Mucosa of descending colon (tissue), 3 donors: ENCODE results near the gene CDK15. TPM values are rescaled to one million over a fixed set of nuclear protein-coding genes. Genes with fewer than 3 reads are reported as not detected.
"Not testable (repeated sequence)": the region's sequence is repeated elsewhere in the genome, so short reads cannot be mapped to it uniquely, and the experiment has no call there.

ENCODE experiments used
- ATAC-seq: fragments of 200-7000 bp; cut with Tn5 transposase; one replicate; pipeline ENCODE4 v1.9.1; 2020; ENCODE audit warnings: mild to moderate bottlenecking, moderate library complexity
- DNase-seq, 3 donors: peaks; one replicate each; pipeline ENCODE4 v3.0.0-alpha.2; 2020
- H3K36me3 ChIP-seq: fragments of 200-600 bp; one replicate; pipeline ENCODE4 v1.8.0; 2021; ENCODE audit warnings: low read depth, mild to moderate bottlenecking
- H3K4me1 ChIP-seq: fragments of 200-600 bp; one replicate; pipeline ENCODE4 v1.8.0; 2021; ENCODE audit warnings: low read depth, mild to moderate bottlenecking
- H3K4me3 ChIP-seq: fragments of 200-600 bp; one replicate; pipeline ENCODE4 v1.8.0; 2021; ENCODE audit warnings: mild to moderate bottlenecking
- H3K9me3 ChIP-seq: fragments of 200-600 bp; one replicate; pipeline ENCODE4 v1.8.0; 2021; ENCODE audit warnings: mild to moderate bottlenecking
- CTCF ChIP-seq: fragments of 200-600 bp; IDR thresholded peaks from one replicate; pipeline ENCODE4 v1.8.0; 2022; ENCODE audit warnings: antibody characterized with exemption, mild to moderate bottlenecking
- intact Hi-C, 2 donors: fragments of 100-400 bp; cut with DNase I in 1 of 2; cut with micrococcal nuclease in 1 of 2; formaldehyde crosslinking; loops; one replicate each; pipeline versions ENCODE4 v1.11.0 to v1.11.1; 2022; cut with DNase I, micrococcal nuclease
- long read RNA-seq, 2 donors: library from polyadenylated mRNA; unstranded; transcript quantifications; one replicate each; pipeline ENCODE4 v2.0.0, GENCODE V29; 2019 to 2021
- total RNA-seq, 3 donors: library from RNA; stranded (reverse); fragmentation: NEBNext Ultra II Directional in 2 of 3; extraction: Animal tissue kit (Norgen Biotek cat#: 25700) in 2 of 3; gene quantifications; one replicate each; pipeline versions ENCODE4 v1.2.1 to v1.2.4, GENCODE V29; 2021 to 2023
- donor health status: DM: no; HTN: no; CAD: no; lungs with moderate emphysema.
- donor health status: DM: no; HTN: no; CAD: no.
- donor health status: DM: no; HTN: yes; CAD: no.

Gene CDK15
- 1 to 10 TPM in 1 of 3 donors, under 1 TPM in 1, not detected in 1; 0.94 to 1.4 TPM for total RNA-seq
- long read RNA-seq, donor 1 = 0 reads
- long read RNA-seq, donor 2 = 0 reads

- peak; percentile 17 for ATAC-seq
- intact Hi-C loops = no loop called here
Observed at GRCh38 chr2:201806442-201807170, at the start of gene CDK15. TSS of gene CDK15 (plus strand) at chr2:201806537. CDS start at chr2:201806665, 128 bp downstream.

GRCh38 chr2:201758234-201758633 lies 48.1 kb upstream of the CDK15 start:
- H3K4me3 ChIP-seq = no peak overlapping the region
- H3K9me3 ChIP-seq = no peaks in the 10 kb centered on the region
- intact Hi-C loops = no loop called here
- DNase-seq (no peak), ATAC-seq (peak; percentile 68)
- no peaks in the 10 kb centered on the region for H3K4me1 ChIP-seq
- no peak for TF ChIP-seq CTCF
- no peaks in the 10 kb centered on the region for H3K36me3 ChIP-seq

More at GRCh38 chr2:201806442-201807170, at the start of gene CDK15:
- Histone ChIP-seq H3K4me1 (no peaks in the 10 kb centered on the region), H3K4me3 (no peak within 1 kb of the TSS), H3K36me3 (no peaks in the 10 kb centered on the region), H3K9me3 (no peaks in the 10 kb centered on the region)
- DNase-seq = peak in 1 of 3 donors; percentile 18
- TF ChIP-seq CTCF = no peak

- no peaks in the 10 kb centered on the region for H3K9me3 ChIP-seq
- intact Hi-C loops = no loop called here
- H3K36me3 ChIP-seq = no peaks in the 10 kb centered on the region
- no peaks in the 10 kb centered on the region for H3K4me1 ChIP-seq
- no peak overlapping the region for H3K4me3 ChIP-seq
- no peak for DNase-seq
- ATAC-seq = no peak
- no peak for TF ChIP-seq CTCF
Observed at GRCh38 chr2:201758873-201759272, 47.5 kb upstream of the CDK15 start.

- Histone ChIP-seq H3K4me3 (no peak overlapping the region), H3K4me1 (no peaks in the 10 kb centered on the region), H3K9me3 (no peaks in the 10 kb centered on the region), H3K36me3 (no peaks in the 10 kb centered on the region)
- no peak for DNase-seq
- intact Hi-C loops = no loop called here
- ATAC-seq = no peak
- TF ChIP-seq CTCF = no peak
Observed at GRCh38 chr2:201759567-201759966, 46.8 kb upstream of the CDK15 start.

GRCh38 chr2:201761101-201761500 lies 45.2 kb upstream of the CDK15 start:
- ATAC-seq (no peak), DNase-seq (no peak)
- Histone ChIP-seq H3K9me3 (no peaks in the 10 kb centered on the region), H3K36me3 (no peaks in the 10 kb centered on the region), H3K4me1 (no peaks in the 10 kb centered on the region), H3K4me3 (no peak overlapping the region)
- intact Hi-C loops = no loop called here
- TF ChIP-seq CTCF = no peak

- ATAC-seq, H3K36me3 ChIP-seq, H3K4me1 ChIP-seq, DNase-seq, H3K9me3 ChIP-seq, H3K4me3 ChIP-seq, intact Hi-C loops: not testable (repeated sequence)
Observed at GRCh38 chr2:201764469-201764868, 41.9 kb upstream of the CDK15 start.
